Measurements from ENCODE around the gene PDCD4.
"Not testable (repeated sequence)": the region's sequence is repeated elsewhere in the genome, so short reads cannot be mapped to it uniquely, and the experiment has no call there.

Gene PDCD4

DNA sequence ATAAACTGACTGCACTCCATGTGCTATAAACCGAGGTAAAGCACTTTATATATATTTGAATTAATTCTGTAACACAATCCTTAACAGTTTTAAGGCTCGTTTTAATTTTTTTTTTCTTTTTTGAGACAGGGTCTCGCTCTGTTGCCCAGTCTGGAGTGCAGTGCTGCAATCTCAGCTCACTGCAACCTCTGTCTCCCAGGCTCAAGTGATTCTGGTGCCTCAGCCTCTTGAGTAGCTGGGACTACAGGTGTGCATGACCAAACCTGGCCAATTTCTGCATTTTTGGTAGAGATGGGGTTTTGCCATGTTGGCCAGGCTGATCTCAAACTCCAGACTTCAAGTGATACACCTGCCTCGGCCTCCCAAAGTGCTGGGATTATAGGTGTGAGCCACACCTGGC, 43.9 kb downstream of the PDCD4 start:
- DNase-seq (ENCODE audit: low read depth, low spot score); H3K27ac ChIP-seq: not testable (repeated sequence)

DNA sequence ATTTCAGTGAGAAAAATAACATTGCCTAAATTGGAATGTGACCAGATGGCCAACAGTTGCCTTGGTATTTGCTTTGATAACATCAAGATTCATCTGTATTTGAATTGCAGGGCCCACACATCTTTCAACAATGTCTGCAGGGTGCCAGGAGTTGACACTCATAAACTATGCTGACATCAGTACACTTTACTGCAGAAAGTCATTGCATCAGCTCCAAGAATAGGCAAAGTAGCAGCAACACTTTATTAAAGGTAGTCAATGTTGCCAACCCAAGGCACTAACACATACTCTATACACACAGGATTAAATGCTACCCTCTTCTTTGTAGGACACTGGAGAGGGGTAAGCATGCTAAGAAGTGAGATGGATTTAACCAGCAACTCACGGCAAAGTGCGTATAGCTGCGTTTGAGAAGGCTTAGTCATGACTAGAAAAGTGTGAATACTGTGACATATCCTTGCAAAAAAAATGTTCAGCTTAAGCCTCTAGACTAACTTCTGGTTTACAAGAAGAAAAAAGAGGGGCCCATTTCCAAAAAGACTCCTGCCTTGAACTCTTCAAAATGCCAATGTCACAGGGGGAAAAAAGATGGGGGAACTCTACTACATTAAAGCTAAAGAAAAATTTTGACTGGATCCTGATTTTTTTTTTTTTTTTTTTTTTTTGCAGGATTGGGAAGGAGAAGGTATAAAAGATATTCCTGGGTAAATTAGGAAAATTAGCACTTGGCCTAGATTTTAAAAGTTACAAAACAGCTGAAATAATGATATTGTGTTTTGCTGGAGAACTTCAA, 45.0 kb downstream of the PDCD4 start:
- DNase-seq (ENCODE audit: low read depth, low spot score): no peak
- peak overlapping the region; percentile 20 for H3K27ac ChIP-seq

GRCh38 chr10:110918269-110918642, 46.5 kb downstream of the PDCD4 start:
- peak; percentile 69 for DNase-seq (ENCODE audit: low read depth, low spot score)
- peak overlapping the region; percentile 96 for H3K27ac ChIP-seq

GRCh38 chr10:110918643-110919348, 47.1 kb downstream of the PDCD4 start, which contains the start of gene BBIP1:
BBIP1 (minus strand) TSS chr10:110919180; CDS start chr10:110918157, 1,023 bp downstream.
- peak; percentile 99 for DNase-seq (ENCODE audit: low read depth, low spot score)
- H3K27ac ChIP-seq: peak within 1 kb of the TSS; percentile 96

DNA sequence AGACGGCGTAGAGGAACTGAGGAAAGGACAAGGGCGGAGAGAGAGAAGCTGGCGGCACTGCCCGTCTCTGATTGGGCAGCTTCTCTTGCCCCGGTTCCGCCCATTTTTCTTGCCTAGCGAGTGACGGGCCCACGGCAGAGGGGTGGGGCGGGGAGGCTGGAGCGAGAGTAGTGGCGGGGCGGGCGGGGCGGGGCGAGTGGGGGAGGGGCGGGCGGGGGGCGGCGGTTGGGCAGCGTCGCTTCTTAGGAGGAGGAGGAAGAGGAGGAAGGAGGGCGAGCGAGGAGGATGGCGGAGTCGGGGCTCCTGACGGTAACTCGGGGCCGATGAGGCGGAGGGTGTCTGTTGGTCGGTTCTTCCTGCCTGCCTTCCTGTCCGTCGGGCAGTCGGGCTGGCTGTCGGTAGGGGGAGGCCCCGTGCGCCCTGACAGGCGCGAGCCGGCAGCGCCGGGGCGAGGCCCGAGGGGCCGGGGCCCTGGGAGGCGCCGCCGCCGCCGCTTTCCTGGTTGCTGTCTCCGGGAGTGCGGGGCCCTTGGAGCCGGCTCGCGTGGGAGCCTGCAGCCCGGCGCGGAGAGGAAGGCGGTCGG, 47.7 kb downstream of the PDCD4 start, which contains the start of gene SHOC2:
Gene SHOC2, plus strand, starts transcription at position 256 of the 583 bp plus-strand sequence. CDS start 44,755 bp downstream, outside the sequence.
- peak; percentile 33 for DNase-seq (ENCODE audit: low read depth, low spot score)
- peak within 1 kb of the TSS; percentile 96 for H3K27ac ChIP-seq

GRCh38 chr10:110919971-110920881, 48.5 kb downstream of the PDCD4 start:
- H3K27ac ChIP-seq: peak overlapping the region; percentile 96
- DNase-seq (ENCODE audit: low read depth, low spot score): no peak

DNA sequence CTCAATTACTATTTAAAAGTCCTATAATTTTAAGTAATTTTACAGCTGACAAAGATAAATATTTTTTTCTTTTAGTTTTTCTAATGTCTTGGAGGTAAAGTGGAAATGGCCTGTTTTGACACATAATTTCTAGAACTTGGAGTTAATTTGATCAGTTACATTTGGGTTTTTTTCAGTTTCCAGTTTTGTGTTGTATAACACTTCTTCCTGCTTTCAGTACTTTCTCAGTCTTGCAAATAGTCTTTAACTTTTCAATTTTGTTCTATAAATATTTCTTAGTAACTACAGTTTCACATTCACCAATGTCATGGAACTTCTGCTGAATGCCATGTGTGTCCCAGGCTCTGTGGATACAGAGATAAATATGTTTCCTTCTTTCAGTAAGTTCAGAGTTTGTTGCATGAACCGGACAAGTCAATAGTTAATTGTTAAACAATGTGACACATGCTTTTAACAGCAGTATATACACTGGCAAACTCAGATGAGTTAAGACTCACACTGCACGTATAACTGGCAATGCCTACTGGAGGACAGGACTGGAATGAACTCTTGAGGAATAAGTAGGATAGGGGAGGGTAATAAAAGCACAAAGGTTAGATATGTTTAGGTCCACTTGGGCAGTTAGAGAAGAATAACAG, 52.2 kb downstream of the PDCD4 start:
- no peak for DNase-seq (ENCODE audit: low read depth, low spot score)
- no peak overlapping the region for H3K27ac ChIP-seq

DNA sequence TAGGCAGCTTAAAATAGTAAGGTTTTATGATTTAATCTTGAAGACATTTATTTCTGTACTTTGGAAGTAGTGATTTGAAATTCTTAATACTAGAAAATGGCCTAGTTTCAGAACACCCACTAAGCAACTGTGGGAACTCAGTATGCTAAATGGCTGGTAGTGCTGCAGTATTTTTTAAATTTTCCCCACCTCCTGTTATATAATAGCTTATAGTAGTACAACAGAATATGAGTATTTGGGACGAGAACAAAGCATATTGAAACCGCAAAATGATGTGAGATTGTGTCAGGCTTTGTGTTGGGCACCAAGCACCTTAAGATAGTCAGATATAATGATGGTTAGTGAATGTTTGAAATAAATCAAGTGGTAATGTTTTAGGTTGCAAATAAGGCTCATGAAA, 55.7 kb downstream of the PDCD4 start:
- DNase-seq (ENCODE audit: low read depth, low spot score): no peak
- no peak overlapping the region for H3K27ac ChIP-seq

GRCh38 chr10:110931769-110932381, 60.1 kb downstream of the PDCD4 start:
- no peak for DNase-seq (ENCODE audit: low read depth, low spot score)
- peak overlapping the region; percentile 34 for H3K27ac ChIP-seq

DNA sequence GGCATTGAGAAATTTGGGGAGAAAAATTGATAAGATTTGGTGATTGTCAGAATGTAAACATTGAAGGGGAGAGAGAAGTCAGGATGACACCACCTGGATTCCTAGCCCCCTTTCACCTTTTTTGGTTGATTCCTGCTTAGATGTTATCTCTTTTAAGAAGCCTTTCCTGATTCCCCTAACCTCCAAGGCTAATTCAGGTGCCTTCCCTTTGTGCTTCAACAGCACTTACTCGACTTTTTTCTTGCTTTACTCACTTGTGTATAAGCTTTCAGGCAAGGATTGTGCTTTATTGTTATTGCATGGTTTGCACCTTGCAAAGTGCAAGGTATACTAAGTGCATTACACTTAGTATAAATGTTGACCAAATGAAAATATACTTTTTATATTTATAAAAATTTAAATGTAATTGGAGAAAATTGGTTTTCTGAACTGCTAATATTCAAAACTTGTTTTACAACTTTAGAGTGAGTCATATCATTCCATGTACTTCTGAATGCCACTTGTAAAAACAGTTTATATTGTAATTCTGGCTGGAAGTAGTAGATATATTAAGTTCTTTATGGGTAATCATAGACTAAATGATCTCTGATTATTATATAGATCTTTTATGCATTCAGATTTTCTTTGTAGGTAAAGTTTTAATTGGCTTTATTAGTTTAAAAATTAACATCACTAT, 60.9 kb downstream of the PDCD4 start:
- no peak for DNase-seq (ENCODE audit: low read depth, low spot score)
- peak overlapping the region; percentile 34 for H3K27ac ChIP-seq

DNA sequence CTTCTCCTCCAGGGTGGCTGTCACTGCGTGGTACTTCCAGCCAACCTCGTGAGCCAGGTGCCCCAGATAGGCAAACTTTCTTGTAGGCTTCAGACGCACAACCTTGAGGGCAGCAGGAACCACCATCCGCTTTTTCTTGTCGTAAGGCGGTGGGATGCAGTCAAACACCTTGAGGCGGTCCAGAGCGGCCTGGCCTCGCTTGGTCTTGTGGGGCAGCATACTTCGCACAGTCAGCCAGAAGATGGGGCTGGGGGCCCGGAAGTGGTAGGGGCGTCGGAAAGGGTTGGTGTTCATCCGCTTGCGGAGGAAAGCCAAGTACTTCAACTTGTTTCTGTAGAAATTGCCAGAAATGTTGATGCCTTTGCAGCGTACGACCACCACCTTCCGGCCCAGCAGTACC, 65.0 kb downstream of the PDCD4 start:
- no peak overlapping the region for H3K27ac ChIP-seq
- no peak for DNase-seq (ENCODE audit: low read depth, low spot score)

- H3K27ac ChIP-seq: no peak overlapping the region
- DNase-seq (ENCODE audit: low read depth, low spot score): no peak
Measured at GRCh38 chr10:110939419-110939818, 67.7 kb downstream of the PDCD4 start.

- DNase-seq (ENCODE audit: low read depth, low spot score): no peak
- no peak overlapping the region for H3K27ac ChIP-seq
Measured at GRCh38 chr10:110944792-110945396, 73.2 kb downstream of the PDCD4 start.

GRCh38 chr10:110946496-110946895, 74.8 kb downstream of the PDCD4 start:
- peak overlapping the region; percentile 12 for H3K27ac ChIP-seq
- DNase-seq (ENCODE audit: low read depth, low spot score): no peak

- no peak for DNase-seq (ENCODE audit: low read depth, low spot score)
- H3K27ac ChIP-seq: peak overlapping the region; percentile 12
Measured at GRCh38 chr10:110947061-110947595, 75.4 kb downstream of the PDCD4 start.
